GM12865 (cell line): ENCODE data around the gene MRGPRE.
"Not testable (repeated sequence)": the region's sequence is repeated elsewhere in the genome, so short reads cannot be mapped to it uniquely, and the experiment has no call there.

Experiments used
- DNase-seq: peaks from one replicate; pipeline ENCODE4 v3.0.0; 2010; ENCODE audit warnings: low read depth
- H3K4me3 ChIP-seq: 2 replicates; pipeline ENCODE4 v1.5.1; 2011; ENCODE audit warnings: mild to moderate bottlenecking, low read depth, low read length, control low read depth
- TF ChIP-seq, protein P1 (sequence below): IDR thresholded peaks from 2 replicates; pipeline ENCODE4 v1.5.1; 2011; ENCODE audit warnings: low read length, control low read depth, low read depth, inconsistent platforms; ENCODE audit not compliant: insufficient read depth; ENCODE audit errors: missing control alignments

MRGPRE gene

GRCh38 chr11:3231851-3232744 lies at the start of gene MRGPRE:
Gene MRGPRE, minus strand, starts transcription at chr11:3232417. Its CDS starts 3,618 bp downstream, at chr11:3228799.
- H3K4me3 ChIP-seq = no peak within 1 kb of the TSS
- DNase-seq = no peak

GRCh38 chr11:3281146-3281545 lies 48.9 kb upstream of the MRGPRE start:
- not testable (repeated sequence) for H3K4me3 ChIP-seq, DNase-seq

More at GRCh38 chr11:3231851-3232744, at the start of gene MRGPRE:
- TF ChIP-seq, protein P1, sequence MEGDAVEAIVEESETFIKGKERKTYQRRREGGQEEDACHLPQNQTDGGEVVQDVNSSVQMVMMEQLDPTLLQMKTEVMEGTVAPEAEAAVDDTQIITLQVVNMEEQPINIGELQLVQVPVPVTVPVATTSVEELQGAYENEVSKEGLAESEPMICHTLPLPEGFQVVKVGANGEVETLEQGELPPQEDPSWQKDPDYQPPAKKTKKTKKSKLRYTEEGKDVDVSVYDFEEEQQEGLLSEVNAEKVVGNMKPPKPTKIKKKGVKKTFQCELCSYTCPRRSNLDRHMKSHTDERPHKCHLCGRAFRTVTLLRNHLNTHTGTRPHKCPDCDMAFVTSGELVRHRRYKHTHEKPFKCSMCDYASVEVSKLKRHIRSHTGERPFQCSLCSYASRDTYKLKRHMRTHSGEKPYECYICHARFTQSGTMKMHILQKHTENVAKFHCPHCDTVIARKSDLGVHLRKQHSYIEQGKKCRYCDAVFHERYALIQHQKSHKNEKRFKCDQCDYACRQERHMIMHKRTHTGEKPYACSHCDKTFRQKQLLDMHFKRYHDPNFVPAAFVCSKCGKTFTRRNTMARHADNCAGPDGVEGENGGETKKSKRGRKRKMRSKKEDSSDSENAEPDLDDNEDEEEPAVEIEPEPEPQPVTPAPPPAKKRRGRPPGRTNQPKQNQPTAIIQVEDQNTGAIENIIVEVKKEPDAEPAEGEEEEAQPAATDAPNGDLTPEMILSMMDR = no peak

DNA sequence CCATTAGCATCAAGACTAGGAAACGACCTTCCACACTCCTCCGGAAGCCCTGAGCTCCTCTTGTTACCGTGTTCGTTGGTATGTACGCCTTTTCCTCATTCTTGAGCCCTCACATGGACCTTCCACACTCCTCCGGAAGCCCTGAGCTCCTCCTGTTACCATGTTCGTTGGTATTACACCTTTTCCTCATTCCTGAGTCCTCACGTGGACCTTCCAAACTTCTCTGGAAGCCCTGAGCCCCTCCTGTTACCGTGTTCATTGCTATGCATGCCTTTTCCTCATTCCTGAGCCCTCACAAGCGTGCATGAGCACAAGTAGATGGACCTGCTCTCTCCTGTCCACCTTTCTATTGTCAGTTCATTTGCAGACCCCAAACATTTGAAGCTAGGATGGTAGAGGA lies 48.4 kb upstream of the MRGPRE start:
- H3K4me3 ChIP-seq, DNase-seq: not testable (repeated sequence)

DNA sequence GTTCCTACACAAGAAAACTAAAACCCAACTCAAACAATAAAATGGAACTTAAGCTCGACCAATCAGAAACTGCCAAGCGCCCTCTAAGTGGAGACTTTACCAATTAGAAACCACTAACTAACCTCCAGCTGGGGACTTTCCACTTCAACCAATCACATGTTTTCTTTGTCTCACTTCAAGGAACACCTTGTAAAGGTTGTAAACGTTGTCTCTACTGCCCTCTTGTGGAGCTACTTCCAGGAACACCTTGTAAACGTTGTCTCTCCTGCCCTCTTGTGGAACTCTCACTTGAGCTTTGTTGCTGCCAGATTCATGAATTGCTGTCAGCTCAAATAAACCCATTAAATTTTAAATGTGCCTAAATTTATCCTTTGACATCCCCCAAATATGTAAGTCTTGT lies 46.7 kb upstream of the MRGPRE start:
- not testable (repeated sequence) for H3K4me3 ChIP-seq, DNase-seq

DNA sequence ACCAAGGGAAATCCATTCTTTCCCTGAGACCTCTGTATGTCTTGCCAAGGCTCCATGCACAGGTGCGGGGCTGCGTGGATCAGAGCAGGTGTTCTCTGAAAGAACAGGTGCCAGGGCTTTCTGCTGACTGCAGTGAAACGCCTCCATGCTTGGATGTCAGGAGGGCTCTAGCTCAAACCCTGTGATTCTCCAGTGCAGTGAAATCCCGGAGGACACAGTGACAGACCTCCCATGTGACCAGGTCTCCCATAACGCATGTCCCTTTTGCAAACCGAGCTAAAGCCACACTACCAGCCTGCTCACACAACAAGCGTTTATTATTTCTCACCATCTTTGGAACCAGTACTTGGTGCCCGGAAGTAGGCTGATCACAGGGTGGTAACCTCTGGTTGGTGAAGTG lies 41.4 kb upstream of the MRGPRE start:
- H3K4me3 ChIP-seq, DNase-seq: not testable (repeated sequence)

DNA sequence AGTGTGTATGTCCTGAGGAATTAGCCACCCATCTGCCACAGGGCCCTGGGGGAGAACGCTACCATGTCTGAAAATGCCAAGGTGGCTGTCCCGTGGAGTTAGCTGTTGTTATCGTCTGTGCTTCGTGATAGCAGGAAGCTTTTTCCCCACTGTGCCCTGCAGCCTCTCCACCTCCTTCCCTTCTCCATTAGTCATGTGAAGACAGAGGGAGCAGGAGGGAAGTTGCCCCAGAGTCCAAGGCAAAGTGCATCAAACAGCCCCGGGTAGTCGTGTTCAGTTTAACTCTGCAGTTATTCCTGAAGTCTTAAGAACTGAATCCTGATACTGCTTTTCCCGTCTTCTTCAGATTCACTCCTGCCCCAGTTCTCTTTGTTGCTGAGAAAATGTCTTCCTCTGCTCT lies 30.3 kb upstream of the MRGPRE start:
- not testable (repeated sequence) for DNase-seq, H3K4me3 ChIP-seq

GRCh38 chr11:3261831-3262230 lies 29.6 kb upstream of the MRGPRE start:
- DNase-seq, H3K4me3 ChIP-seq: not testable (repeated sequence)

GRCh38 chr11:3257509-3257908 lies 25.3 kb upstream of the MRGPRE start:
- DNase-seq = not testable (repeated sequence)

DNA sequence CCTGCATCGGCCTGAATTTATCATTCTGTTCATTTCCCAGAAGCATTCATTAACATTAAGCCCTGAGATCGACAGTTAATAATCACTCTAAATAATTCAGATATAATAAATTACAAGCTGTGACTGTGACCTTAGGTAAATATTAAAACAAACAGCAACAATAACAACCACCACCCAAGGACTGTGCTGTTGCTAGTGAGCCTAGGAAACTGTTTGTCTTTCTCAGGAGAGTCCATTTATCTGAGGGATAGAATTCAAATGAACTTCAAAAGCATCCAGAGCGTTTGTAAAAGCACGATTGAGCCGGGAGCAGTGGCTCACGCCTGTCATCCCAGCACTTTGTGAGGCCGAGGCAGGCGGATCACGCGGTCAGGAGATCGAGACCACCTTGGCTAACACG lies 23.0 kb upstream of the MRGPRE start:
- H3K4me3 ChIP-seq, DNase-seq: not testable (repeated sequence)

More at GRCh38 chr11:3257509-3257908, 25.3 kb upstream of the MRGPRE start:
- not testable (repeated sequence) for H3K4me3 ChIP-seq

GRCh38 chr11:3254773-3255172 lies 22.6 kb upstream of the MRGPRE start:
- H3K4me3 ChIP-seq, DNase-seq: not testable (repeated sequence)

DNA sequence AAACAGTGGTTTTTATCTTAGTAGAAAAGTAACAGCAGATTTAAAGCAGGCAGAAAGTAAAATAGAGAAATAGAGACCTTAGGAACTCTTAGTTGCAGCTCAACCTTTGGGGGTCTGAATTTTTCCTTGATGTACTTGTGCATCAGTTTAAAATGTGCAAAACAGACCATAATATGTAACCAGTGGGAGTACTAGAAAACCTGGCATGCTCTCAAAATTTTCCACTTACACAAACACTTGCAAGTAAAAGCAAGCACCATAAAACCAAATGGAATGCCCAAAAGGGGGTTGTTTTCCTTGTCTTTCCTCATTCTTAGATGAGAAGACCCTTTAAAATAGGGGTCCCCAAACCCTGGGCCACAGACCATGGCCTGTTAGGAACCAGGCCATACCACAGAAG lies 12.9 kb upstream of the MRGPRE start:
- no peak overlapping the region for H3K4me3 ChIP-seq
- TF ChIP-seq, protein P1 = no peak
- no peak for DNase-seq

- DNase-seq = no peak
- H3K4me3 ChIP-seq = no peak overlapping the region
- TF ChIP-seq, protein P1 = no peak
Observed at GRCh38 chr11:3243880-3244279, 11.7 kb upstream of the MRGPRE start.
